K562 (cell line): Measurements from ENCODE around the gene TEX261. TPM values are rescaled to one million over a fixed set of nuclear protein-coding genes. Genes with fewer than 3 reads are reported as not detected.
A peak's percentile ranks its signal among the peaks of the same experiment; 100 is the strongest.

Experiments used
- ATF7 ChIP-seq: fragments of 450-650 bp; IDR thresholded peaks from 2 replicates; pipeline ENCODE4 v1.7.1; 2014; ENCODE audit warnings: mild to moderate bottlenecking, moderate library complexity
- CTBP1 ChIP-seq: fragments of 450-650 bp; IDR thresholded peaks from 2 replicates; pipeline ENCODE4 v1.6.1; 2016; ENCODE audit warnings: borderline replicate concordance
- DACH1 ChIP-seq: fragments of 450-650 bp; IDR thresholded peaks from 2 replicates; pipeline ENCODE4 v1.6.1; 2018; ENCODE audit not compliant: partially characterized antibody
- ETS1 ChIP-seq: conservative IDR thresholded peaks from 2 replicates; pipeline ENCODE4 v1.6.1; 2011; ENCODE audit warnings: low read depth, mild to moderate bottlenecking, low read length; ENCODE audit not compliant: control insufficient read depth
- FOXK2 ChIP-seq, 2 experiments: fragments of 450-650 bp; IDR thresholded peaks in 1 of 2; conservative IDR thresholded peaks in 1 of 2; 2 replicates each; pipeline ENCODE4 v1.6.1; 2016; ENCODE audit warnings: low read depth in 2 of 2, mild to moderate bottlenecking in 1 of 2
- GATAD2B ChIP-seq: fragments of 450-650 bp; IDR thresholded peaks from 2 replicates; pipeline ENCODE4 v1.6.1; 2017; ENCODE audit warnings: mild to moderate bottlenecking, borderline replicate concordance
- JUND ChIP-seq, 2 experiments: IDR thresholded peaks; 2 replicates in 1 of 2; 3 replicates in 1 of 2; pipeline ENCODE4 v1.6.1; 2011; ENCODE audit warnings: borderline replicate concordance in 2 of 2, low read depth in 2 of 2, low read length in 2 of 2, improper control_type of control experiment in 1 of 2, missing biosample characterization in 1 of 2, missing genetic modification characterization in 1 of 2, missing genetic modification reagents in 1 of 2
- MIER1 ChIP-seq: fragments of 450-650 bp; IDR thresholded peaks from 2 replicates; pipeline ENCODE4 v1.6.1; 2016; ENCODE audit warnings: antibody characterized with exemption, mild to moderate bottlenecking, low read depth
- NRF1 ChIP-seq, 2 experiments: fragments of 450-650 bp; IDR thresholded peaks in 1 of 2; conservative IDR thresholded peaks in 1 of 2; 2 replicates each; pipeline ENCODE4 v1.6.1; 2014; ENCODE audit warnings: mild to moderate bottlenecking in 2 of 2
- POLR2A ChIP-seq: fragments of 450-650 bp; conservative IDR thresholded peaks from 2 replicates; pipeline ENCODE4 v1.6.1; 2016
- SIN3A ChIP-seq, 2 experiments: fragments of 150-350 bp in 1 of 2; IDR thresholded peaks; 2 replicates each; pipeline ENCODE4 v1.6.1; 2011 to 2016; ENCODE audit warnings: borderline replicate concordance in 2 of 2, low read depth in 2 of 2, low read length in 2 of 2, mild to moderate bottlenecking in 2 of 2, moderate library complexity in 2 of 2; ENCODE audit not compliant: control insufficient read depth in 1 of 2
- SMARCE1 ChIP-seq: fragments of 450-650 bp; IDR thresholded peaks from 2 replicates; pipeline ENCODE4 v1.7.1; 2016; ENCODE audit warnings: mild to moderate bottlenecking
- SOX6 ChIP-seq: fragments of 450-650 bp; IDR thresholded peaks from 2 replicates; pipeline ENCODE4 v1.6.1; 2014; ENCODE audit warnings: mild to moderate bottlenecking
- ZBTB11 ChIP-seq, 3 experiments: fragments of 200-800 bp in 1 of 3; fragments of 250-450 bp in 1 of 3; fragments of 450-650 bp in 1 of 3; sonication (Bioruptor Pico) in 1 of 3; sonication (Bioruptor generic) in 1 of 3; formaldehyde crosslinking in 1 of 3; IDR thresholded peaks; 2 replicates each; pipeline versions ENCODE4 v1.6.1 to v1.8.0; 2016 to 2022; ENCODE audit warnings: mild to moderate bottlenecking in 2 of 3, missing genetic modification characterization in 2 of 3, missing compliant biosample characterization in 1 of 3, moderate library complexity in 1 of 3
- ZMIZ1 ChIP-seq, 2 experiments: fragments of 150-350 bp in 1 of 2; IDR thresholded peaks; 2 replicates each; pipeline ENCODE4 v1.6.1; 2012 to 2016; ENCODE audit warnings: low read depth in 2 of 2, low read length in 2 of 2, mild to moderate bottlenecking in 1 of 2, moderate library complexity in 1 of 2
- ZNF24 ChIP-seq: fragments of 450-650 bp; IDR thresholded peaks from 2 replicates; pipeline ENCODE4 v1.6.1; 2016
- ZNF511 ChIP-seq: sonication (generic); formaldehyde crosslinking; IDR thresholded peaks from 2 replicates; pipeline ENCODE4 v1.8.0; 2022; ENCODE audit warnings: mild to moderate bottlenecking, missing genetic modification reagents
- polyA plus RNA-seq, 8 experiments: library from polyadenylated mRNA; depleted of rRNA in 4 of 8; stranded (reverse) in 5 of 8; unstranded in 3 of 8; fragments of >200 nt; fragmentation: Nextera tagmentation in 2 of 8; fragmentation: Illumina TruSeq in 1 of 8; extraction: Ambion mirVana in 2 of 8; extraction: Trizol in 1 of 8; gene quantifications; 2 replicates each; pipeline versions ENCODE4 v1.2.1 to v1.2.3, GENCODE V29; 2011 to 2014; ENCODE audit warnings: inconsistent platforms in 1 of 8, missing spikeins in 1 of 8
- total RNA-seq, 7 experiments: library from RNA; depleted of rRNA in 6 of 7; stranded (reverse); fragments of >200 nt in 6 of 7; fragmentation: Illumina TruSeq in 2 of 7; extraction: Trizol in 2 of 7; gene quantifications; 2 replicates each; pipeline versions ENCODE4 v1.2.1 to v1.2.3, GENCODE V29; 2011 to 2021; ENCODE audit warnings: low replicate concordance in 1 of 7

TEX261 gene
- total and polyA plus RNA-seq, 9 of the 15 experiments (the other 6 are each of a cell fraction or from before 2014, with no cell fraction given) = 11.9 to 110 (median 51.9) TPM

- TF ChIP-seq ZBTB11 (CRISPR knock-in tag; IDR thresholded peaks at IDR 0.05) (peak in 1 of 3 experiments; percentile 69; a peak in 1 of 6 replicates), DACH1 (no peak), SMARCE1 (peak; percentile 28; the same call in 1 of the 2 replicates), ATF7 (peak; percentile 46; the same call in 1 of the 2 replicates), POLR2A (peak; percentile 54; the same call in 1 of the 2 replicates), ZNF511 (CRISPR knock-in tag) (peak; percentile 38; the same call in 1 of the 2 replicates), JUND (IDR thresholded peaks at IDR 0.05; ENCODE audit: borderline replicate concordance, low read depth, low read length) (peak; percentile 17; the same call in 1 of the 2 replicates), JUND (tag; IDR thresholded peaks at IDR 0.05; ENCODE audit: borderline replicate concordance, low read depth, low read length) (no peak), SIN3A (IDR thresholded peaks at IDR 0.05; ENCODE audit: borderline replicate concordance in 2 of 2, control insufficient read depth in 1 of 2, low read depth in 2 of 2, low read length in 2 of 2) (peak in 1 of 2 experiments; percentile 35; a peak in 1 of 4 replicates), MIER1 (no peak), ZMIZ1 (IDR thresholded peaks at IDR 0.05; ENCODE audit: low read depth in 2 of 2, low read length in 2 of 2) (0 out of 4 replicates have a peak, but pooled peaks of 1 of the 2 experiments have one; percentile 18), GATAD2B (peak; percentile 92), ETS1 (peak; percentile 83; the same call in 1 of the 2 replicates), SOX6 (peak; percentile 37; the same call in 1 of the 2 replicates), ZNF24 (peak; percentile 82), FOXK2 (conservative IDR thresholded peaks at IDR 0.05 in 1 of 2, IDR thresholded peaks at IDR 0.05 in 1 of 2; ENCODE audit: low read depth in 2 of 2) (no peak), NRF1 (conservative IDR thresholded peaks at IDR 0.05 in 1 of 2, IDR thresholded peaks at IDR 0.05 in 1 of 2) (peak in 1 of 2 experiments; percentile 50; a peak in 3 of 4 replicates), CTBP1 (peak; percentile 72; the same call in 1 of the 2 replicates)
Measured at GRCh38 chr2:70994699-70995425, at the start of gene TEX261 (continued).
